IMR-90 (cell line): ENCODE data around the gene PTPN13. TPM values are rescaled to one million over a fixed set of nuclear protein-coding genes. Genes with fewer than 3 reads are reported as not detected.

Experiments used
- ATAC-seq: fragments of 200-7000 bp; cut with Tn5 transposase; 2 replicates; pipeline ENCODE4 v1.9.1; 2020; ENCODE audit warnings: low read depth, mild to moderate bottlenecking, moderate library complexity
- BruUV-seq: library from RNA; stranded (reverse); fragments of 400-500 nt; replicated peaks from 2 replicates; lab custom pipeline; 2021; lab: Mats Ljungman, UMichigan
- CTCF ChIA-PET: fragments of 300-600 bp; formaldehyde crosslinking; extraction: SDS; loops from one replicate; lab custom pipeline; 2021; ENCODE audit warnings: antibody characterized with exemption; lab: Yijun Ruan, JAX
- POLR2A ChIA-PET: fragments of 300-600 bp; sonication (Branson Sonifier 250); formaldehyde crosslinking; loops from one replicate; lab custom pipeline; 2022; ENCODE audit warnings: antibody characterized with exemption; ENCODE audit not compliant: unreplicated experiment; lab: Charles Lee
- DNase-seq: peaks from one replicate; pipeline ENCODE4 v3.0.0; 2013
- H2AFZ ChIP-seq: replicated peaks from 2 replicates; pipeline ENCODE3; 2013; ENCODE audit warnings: low read length, mild to moderate bottlenecking; ENCODE audit not compliant: poor library complexity
- H2AK5ac ChIP-seq: 2 replicates; pipeline ENCODE4 v1.6.1; 2013; ENCODE audit warnings: low read depth, low read length, inconsistent platforms
- H2AK9ac ChIP-seq: replicated peaks from 2 replicates; pipeline ENCODE3; 2013; ENCODE audit warnings: mild to moderate bottlenecking, low read depth, low read length, moderate library complexity; ENCODE audit not compliant: poor library complexity
- H2BK120ac ChIP-seq: 2 replicates; pipeline ENCODE4 v1.6.1; 2013; ENCODE audit warnings: low read depth, low read length, inconsistent platforms
- H2BK15ac ChIP-seq: 3 replicates; pipeline ENCODE4 v1.6.1; 2013; ENCODE audit warnings: low read depth, low read length, inconsistent platforms
- H2BK20ac ChIP-seq: 2 replicates; pipeline ENCODE4 v1.6.1; 2013; ENCODE audit warnings: low read depth, mild to moderate bottlenecking, inconsistent platforms, low read length, moderate library complexity
- H2BK5ac ChIP-seq: 2 replicates; pipeline ENCODE4 v1.6.1; 2013; ENCODE audit warnings: mild to moderate bottlenecking, low read depth, low read length, inconsistent platforms; ENCODE audit not compliant: poor library complexity, severe bottlenecking
- H3K14ac ChIP-seq: replicated peaks from 2 replicates; pipeline ENCODE4 v1.6.1; 2013; ENCODE audit warnings: low read depth, low read length, inconsistent platforms
- H3K18ac ChIP-seq: 2 replicates; pipeline ENCODE4 v1.6.1; 2013; ENCODE audit warnings: low read depth, low read length, control low read depth
- H3K23ac ChIP-seq: 2 replicates; pipeline ENCODE4 v1.6.1; 2013; ENCODE audit warnings: low read depth, low read length, inconsistent platforms
- H3K27ac ChIP-seq: 2 replicates; pipeline ENCODE4 v1.5.1; 2013; ENCODE audit warnings: mild to moderate bottlenecking, control low read depth, low read length; ENCODE audit not compliant: insufficient read depth
- H3K27me3 ChIP-seq: 2 replicates; pipeline ENCODE4 v1.6.1; 2013; ENCODE audit warnings: low read length; ENCODE audit not compliant: control insufficient read depth, insufficient read depth
- H3K36me3 ChIP-seq: 2 replicates; pipeline ENCODE4 v1.6.1; 2013; ENCODE audit warnings: low read length, mixed read lengths; ENCODE audit not compliant: control insufficient read depth, insufficient read depth
- H3K4ac ChIP-seq: 2 replicates; pipeline ENCODE4 v1.6.1; 2013; ENCODE audit warnings: low read depth, low read length, inconsistent platforms
- H3K4me1 ChIP-seq: 2 replicates; pipeline ENCODE4 v1.6.1; 2013; ENCODE audit warnings: low read length, mixed read lengths; ENCODE audit not compliant: control insufficient read depth, insufficient read depth
- H3K4me2 ChIP-seq: 2 replicates; pipeline ENCODE4 v1.6.1; 2013; ENCODE audit warnings: low read depth, mild to moderate bottlenecking, control low read depth, low read length, moderate library complexity
- H3K4me3 ChIP-seq: 2 replicates; pipeline ENCODE4 v1.5.1; 2013; ENCODE audit warnings: low read depth, mild to moderate bottlenecking, control low read depth, low read length, moderate library complexity; ENCODE audit not compliant: insufficient read depth
- H3K56ac ChIP-seq: 2 replicates; pipeline ENCODE4 v1.6.1; 2013; ENCODE audit warnings: low read length, inconsistent platforms; ENCODE audit not compliant: insufficient read depth; ENCODE audit errors: extremely low read depth
- H3K79me1 ChIP-seq, 2 experiments: 2 replicates each; pipeline ENCODE4 v1.6.1; 2013; ENCODE audit warnings: low read length in 2 of 2, inconsistent platforms in 1 of 2, low read depth in 1 of 2
- H3K9ac ChIP-seq: 2 replicates; pipeline ENCODE4 v1.6.1; 2013; ENCODE audit warnings: low read depth, low read length, control low read depth
- H3K9me1 ChIP-seq: 2 replicates; pipeline ENCODE4 v1.6.1; 2013; ENCODE audit warnings: low read length, inconsistent platforms; ENCODE audit not compliant: insufficient read depth
- H3K9me3 ChIP-seq: 2 replicates; pipeline ENCODE4 v1.6.1; 2013; ENCODE audit warnings: low read length; ENCODE audit not compliant: control insufficient read depth, insufficient read depth
- H4K20me1 ChIP-seq: 2 replicates; pipeline ENCODE4 v1.6.1; 2013; ENCODE audit warnings: low read length, inconsistent platforms; ENCODE audit not compliant: insufficient read depth
- H4K5ac ChIP-seq: 2 replicates; pipeline ENCODE4 v1.6.1; 2013; ENCODE audit warnings: mild to moderate bottlenecking, low read depth, low read length, control low read depth
- H4K8ac ChIP-seq, 2 experiments: 2 replicates each; pipeline ENCODE4 v1.6.1; 2013; ENCODE audit warnings: low read depth in 2 of 2, low read length in 2 of 2, control low read depth in 1 of 2, inconsistent platforms in 1 of 2
- H4K91ac ChIP-seq: 2 replicates; pipeline ENCODE4 v1.6.1; 2013; ENCODE audit warnings: low read depth, low read length, inconsistent platforms; ENCODE audit not compliant: insufficient read depth
- BHLHE40 ChIP-seq: fragments of 150-350 bp; IDR thresholded peaks from 2 replicates; pipeline ENCODE4 v1.6.1; 2016; ENCODE audit warnings: mild to moderate bottlenecking, low read depth, low read length
- CHD1 ChIP-seq: IDR thresholded peaks from 2 replicates; pipeline ENCODE4 v1.6.1; 2012; ENCODE audit warnings: low read depth, low read length, improper control_type of control experiment
- MAFK ChIP-seq: IDR thresholded peaks from 2 replicates; pipeline ENCODE4 v1.6.1; 2012; ENCODE audit warnings: low read depth, low read length, improper control_type of control experiment
- MAZ ChIP-seq: IDR thresholded peaks from 2 replicates; pipeline ENCODE4 v1.6.1; 2012; ENCODE audit warnings: low read depth, mild to moderate bottlenecking, low read length, improper control_type of control experiment, moderate library complexity, borderline replicate concordance
- NFE2L2 ChIP-seq: fragments of 150-350 bp; IDR thresholded peaks from 2 replicates; pipeline ENCODE4 v1.6.1; 2016; ENCODE audit warnings: low read depth, mild to moderate bottlenecking, low read length
- RFX5 ChIP-seq: IDR thresholded peaks from 2 replicates; pipeline ENCODE4 v1.8.0; 2012; ENCODE audit warnings: low read depth, mild to moderate bottlenecking, low read length, moderate library complexity
- WGBS, 2 experiments: methylation state at CpG; one replicate each; pipeline versions ENCODE4 v1.1.5 to v1.1.7; 2013; ENCODE audit warnings: missing lambda C conversion rate in 2 of 2; ENCODE audit not compliant: insufficient read length in 1 of 2; ENCODE audit errors: extremely low coverage in 2 of 2; 5-methylcytosine and 5-hydroxymethylcytosine counted together
- dilution Hi-C: fragments of 300-500 bp; cut with HindIII; formaldehyde crosslinking; loops from one replicate; pipeline ENCODE4 v1.14.3; 2018; ENCODE audit warnings: low sequenced_read_pairs; ENCODE audit not compliant: unreplicated experiment
- in situ Hi-C: fragments of 300-500 bp; cut with MboI; formaldehyde crosslinking; loops from 3 replicates; pipeline ENCODE4 v1.14.3; 2019; ENCODE audit warnings: low sequenced_read_pairs, inconsistent platforms, mixed read lengths
- intact Hi-C: fragments of 100-400 bp; cut with micrococcal nuclease; formaldehyde crosslinking; loops from 2 replicates; pipeline ENCODE4 v1.10.0; 2022
- polyA plus RNA-seq, 3 experiments: library from polyadenylated mRNA; depleted of rRNA; stranded (reverse); fragments of >200 nt; gene quantifications; 2 replicates each; pipeline ENCODE4 v1.2.3, GENCODE V29; 2012; ENCODE audit warnings: low replicate concordance in 1 of 3
- total RNA-seq: library from RNA; depleted of rRNA; stranded (reverse); fragments of >200 nt; gene quantifications from 2 replicates; pipeline ENCODE4 v1.2.3, GENCODE V29; 2012

The PTPN13 gene
- total and polyA plus RNA-seq, 2 of the 4 experiments (the other 2 are of a cell fraction): 7.7 to 29.0 TPM

DNA sequence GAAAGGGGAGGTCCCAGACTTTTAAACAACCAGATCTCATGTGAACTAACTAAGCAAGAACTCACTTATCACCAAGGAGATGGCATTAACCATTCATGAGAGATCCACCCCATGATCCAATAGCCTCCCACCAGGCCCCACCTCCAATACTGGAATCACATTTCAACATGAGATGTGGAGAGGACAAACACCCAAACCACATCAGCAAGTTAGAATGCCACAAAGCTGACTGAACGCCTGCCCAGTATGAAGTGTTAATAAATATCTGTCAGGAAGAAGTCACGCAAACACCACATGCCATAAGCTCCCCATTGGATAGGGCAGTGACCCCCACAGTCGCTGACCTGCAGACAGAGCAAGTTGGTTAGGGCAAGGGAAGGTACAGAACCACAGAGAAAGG is 240.8 kb downstream of the PTPN13 start:
- H2AK9ac ChIP-seq: peak overlapping the region; percentile 2
- no CpG with 5 or more reads among the region's 3 CpGs for WGBS, 2 experiments
- peak overlapping the region; percentile 85; the same call in 2 of the 3 replicates for H2BK15ac ChIP-seq
- TF ChIP-seq BHLHE40 (peak; percentile 68; the same call in 1 of the 2 replicates), MAZ (peak; percentile 59; the same call in 1 of the 2 replicates), NFE2L2 (no peak), MAFK (no peak), CHD1 (no peak), RFX5 (no peak)
- ATAC-seq (peak; percentile 71), DNase-seq (peak; percentile 89)
- H4K5ac ChIP-seq: peak overlapping the region; percentile 46; the same call in 1 of the 2 replicates
- peak overlapping the region; percentile 97 for H2BK120ac ChIP-seq
- POLR2A ChIA-PET: no interaction called here
- H3K27ac ChIP-seq: peak overlapping the region; percentile 76; the same call in 1 of the 2 replicates
- in situ Hi-C loops (no loop called here), dilution Hi-C loops (no loop called here), intact Hi-C loops (loop anchor here (5.0 kb wide), 1 partner anchor 57 kb away; the partner anchor contains the start of gene C4orf36)
- H3K79me1 ChIP-seq: no peaks in the 10 kb centered on the region
- CTCF ChIA-PET: no interaction called here
- peaks cover 25% of the 10 kb centered on the region for H3K4me1 ChIP-seq
- H2AFZ ChIP-seq: peak overlapping the region; percentile 9
- peaks cover 23% of the 10 kb centered on the region for H3K9me1 ChIP-seq
- H3K4me2 ChIP-seq: peak overlapping the region; percentile 3; the same call in 1 of the 2 replicates
- peak overlapping the region; percentile 66; the same call in 1 of the 2 replicates for H3K18ac ChIP-seq
- peak overlapping the region in 1 of 2 experiments; percentile 89; a peak in 2 of 4 replicates for H4K8ac ChIP-seq
- H3K36me3 ChIP-seq: no peaks in the 10 kb centered on the region
- 0 out of 2 replicates have a peak, but pooled peaks cover 2% of the 10 kb centered on the region for H3K9me3 ChIP-seq
- H3K9ac ChIP-seq: no peak overlapping the region
- peak overlapping the region; percentile 84 for H2BK5ac ChIP-seq
- H3K23ac ChIP-seq: peak overlapping the region; percentile 74; the same call in 1 of the 2 replicates
- H3K4ac ChIP-seq: peak overlapping the region; percentile 97
- peak overlapping the region; percentile 76 for H3K14ac ChIP-seq
- H3K56ac ChIP-seq: 0 out of 2 replicates have a peak overlapping the region, but pooled peaks have one; percentile 9
- no peak overlapping the region for H3K4me3 ChIP-seq
- no peaks in the 10 kb centered on the region for H4K20me1 ChIP-seq
- H3K27me3 ChIP-seq: no peaks in the 10 kb centered on the region
- BruUV-seq: no TSS peak
- H4K91ac ChIP-seq: peak overlapping the region; percentile 78
- peak overlapping the region; percentile 96 for H2BK20ac ChIP-seq
- H2AK5ac ChIP-seq: peak overlapping the region; percentile 93
